ENCODE measurements around the gene CEP97. TPM values are rescaled to one million over a fixed set of nuclear protein-coding genes. Genes with fewer than 3 reads are reported as not detected.

Gene CEP97
- total and polyA plus RNA-seq, 4 donors, result 1.9 to 21.0 (median 6.6) TPM

GRCh38 chr3:101725194-101725889, 928 bp downstream of the CEP97 start:
- 0 to 2% methylated on average over 21 of the region's 21 CpGs for WGBS, 2 donors
- no peak for ATAC-seq (ENCODE audit: insufficient read depth, low FRiP score)
- Histone ChIP-seq H3K9me3 (ENCODE audit: control insufficient read depth in 4 of 4, insufficient read depth in 3 of 4, low read length in 3 of 4) (no peaks in the 10 kb centered on the region), H3K4me1 (ENCODE audit: control insufficient read depth in 5 of 5, insufficient read depth in 5 of 5, low read length in 5 of 5) (peaks cover 0 to 6% (median 5%) of the 10 kb centered on the region in 5 donors), H3K9ac (ENCODE audit: insufficient read depth in 1 of 2, low read length in 2 of 2) (peak overlapping the region; percentile 80 to 98), H3K36me3 (ENCODE audit: control insufficient read depth in 4 of 4, insufficient read depth in 4 of 4, low read length in 4 of 4) (peaks cover 0 to 17% (median 3%) of the 10 kb centered on the region in 4 donors), H3K4me3 (peak overlapping the region; percentile 82), H3K27ac (ENCODE audit: low read depth in 1 of 2, low read length in 1 of 2) (peak overlapping the region; percentile 74), H3K27me3 (ENCODE audit: control insufficient read depth in 3 of 3, insufficient read depth in 3 of 3, low read length in 2 of 3) (no peaks in the 10 kb centered on the region)
- TF ChIP-seq CTCF (IDR thresholded peaks at IDR 0.05; ENCODE audit: control extremely low read depth, extremely low read depth), result no peak
- DNase-seq, result peak; percentile 62 to 78 (median 74)

DNA sequence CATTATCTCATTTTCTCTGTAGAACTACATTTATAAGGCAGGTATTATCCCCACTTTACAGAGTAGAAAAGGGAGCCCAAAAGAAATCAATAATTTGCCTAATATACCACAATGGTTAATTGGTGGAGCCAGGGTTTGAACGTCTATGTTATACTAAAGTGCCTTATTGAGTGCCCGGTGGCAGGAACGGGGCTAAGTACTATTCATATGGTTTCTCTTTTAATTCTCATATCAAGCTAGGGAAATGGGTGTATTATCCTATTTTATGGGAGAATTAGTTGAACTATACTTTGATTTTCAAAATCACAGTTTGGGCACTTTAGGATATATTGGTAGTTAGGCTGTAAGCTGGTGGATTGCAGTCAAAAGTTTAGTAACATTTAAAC, 1.5 kb downstream of the CEP97 start:
- no peak overlapping the region for H3K4me3 ChIP-seq
- DNase-seq, result no peak
- no peak for TF ChIP-seq CTCF (IDR thresholded peaks at IDR 0.05; ENCODE audit: control extremely low read depth, extremely low read depth)
- no peaks in the 10 kb centered on the region for H3K27me3 ChIP-seq (ENCODE audit: control insufficient read depth in 3 of 3, insufficient read depth in 3 of 3, low read length in 2 of 3)
- no peaks in the 10 kb centered on the region for H3K9me3 ChIP-seq (ENCODE audit: control insufficient read depth in 4 of 4, insufficient read depth in 3 of 4, low read length in 3 of 4)
- no peak for ATAC-seq (ENCODE audit: insufficient read depth, low FRiP score)
- H3K4me1 ChIP-seq (ENCODE audit: control insufficient read depth in 5 of 5, insufficient read depth in 5 of 5, low read length in 5 of 5), result peaks cover 0 to 6% (median 5%) of the 10 kb centered on the region in 5 donors
- WGBS, 2 donors, result 28 to 47% methylated on average over 3 of the region's 3 CpGs
- H3K27ac ChIP-seq (ENCODE audit: low read depth in 1 of 2, low read length in 1 of 2), result no peak overlapping the region
- peaks cover 0 to 17% (median 5%) of the 10 kb centered on the region in 4 donors for H3K36me3 ChIP-seq (ENCODE audit: control insufficient read depth in 4 of 4, insufficient read depth in 4 of 4, low read length in 4 of 4)
- peak overlapping the region in 1 of 2 donors; percentile 98 for H3K9ac ChIP-seq (ENCODE audit: insufficient read depth in 1 of 2, low read length in 2 of 2)

DNA sequence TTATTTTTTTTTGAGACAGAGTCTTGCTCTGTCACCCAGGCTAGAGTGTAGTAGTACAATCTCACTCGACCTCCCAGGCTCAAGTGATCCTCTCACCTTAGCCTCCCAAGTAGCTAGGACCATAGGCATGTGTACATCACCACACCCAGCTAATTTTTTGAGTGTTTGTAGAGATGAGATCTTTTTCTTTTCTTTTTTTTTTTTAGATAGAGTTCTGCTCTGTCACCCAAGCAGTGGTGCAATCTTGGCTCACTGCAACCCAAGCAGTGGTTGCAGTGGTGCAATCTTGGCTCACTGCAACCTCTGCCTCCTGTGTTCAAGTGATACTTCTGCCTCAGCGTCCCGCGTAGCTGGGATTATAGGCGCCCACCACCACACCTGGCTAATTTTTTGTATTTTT, 5.2 kb downstream of the CEP97 start:
- Histone ChIP-seq H3K4me3 (no peak overlapping the region), H3K4me1 (ENCODE audit: control insufficient read depth in 5 of 5, insufficient read depth in 5 of 5, low read length in 5 of 5) (peaks cover 0 to 6% (median 5%) of the 10 kb centered on the region in 5 donors), H3K9me3 (ENCODE audit: control insufficient read depth in 4 of 4, insufficient read depth in 3 of 4, low read length in 3 of 4) (peaks cover 0 to 3% (median 1%) of the 10 kb centered on the region in 4 donors), H3K27ac (ENCODE audit: low read depth in 1 of 2, low read length in 1 of 2) (no peak overlapping the region), H3K36me3 (ENCODE audit: control insufficient read depth in 4 of 4, insufficient read depth in 4 of 4, low read length in 4 of 4) (peaks cover 16 to 44% (median 22%) of the 10 kb centered on the region in 4 donors), H3K9ac (ENCODE audit: insufficient read depth in 1 of 2, low read length in 2 of 2) (no peak overlapping the region), H3K27me3 (ENCODE audit: control insufficient read depth in 3 of 3, insufficient read depth in 3 of 3, low read length in 2 of 3) (no peaks in the 10 kb centered on the region)
- ATAC-seq (ENCODE audit: insufficient read depth, low FRiP score), result no peak
- WGBS, 2 donors, result 69 to 94% methylated on average over 5 of the region's 5 CpGs
- TF ChIP-seq CTCF (IDR thresholded peaks at IDR 0.05; ENCODE audit: control extremely low read depth, extremely low read depth), result no peak
- no peak for DNase-seq
